NT2/D1 (cell line): Measurements from ENCODE around the gene ADGRB3.

Experiments used
- YY1 ChIP-seq: IDR thresholded peaks from 2 replicates; pipeline ENCODE4 v1.6.1; 2011; ENCODE audit not compliant: insufficient read length, insufficient read depth
- ZNF274 ChIP-seq: IDR thresholded peaks from 2 replicates; pipeline ENCODE4 v1.6.1; 2011; ENCODE audit warnings: mild to moderate bottlenecking, low read depth, low read length

DNA sequence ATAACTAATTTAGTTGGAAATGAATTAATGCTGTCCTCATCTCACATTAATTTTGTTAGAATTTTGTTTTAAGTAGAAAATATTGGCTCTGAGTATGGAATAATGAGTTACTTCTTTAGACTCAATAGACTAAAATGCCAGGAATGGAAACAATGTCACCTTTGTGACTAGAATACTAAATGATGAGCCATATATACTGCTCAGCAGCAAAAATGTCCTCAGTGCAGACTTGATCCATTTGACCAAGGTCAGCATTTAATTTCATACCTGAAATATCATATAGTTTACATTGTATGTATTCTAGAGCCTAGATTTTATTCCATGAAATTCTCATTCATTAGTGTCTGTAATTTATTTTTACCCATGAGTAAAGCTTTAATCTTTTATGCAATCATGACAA is 217.7 kb downstream of the ADGRB3 start:
- no peak for TF ChIP-seq YY1
- TF ChIP-seq ZNF274, result no peak
